H1 (cell line): ENCODE results near the gene SYT14. TPM values are rescaled to one million over a fixed set of nuclear protein-coding genes. Genes with fewer than 3 reads are reported as not detected.

Experiments
- CTCF ChIA-PET: fragments of 300-600 bp; sonication (Branson Sonifier 250); formaldehyde crosslinking; loops from one replicate; lab custom pipeline; 2021; ENCODE audit not compliant: partially characterized antibody; lab: Charles Lee
- POLR2A ChIA-PET: fragments of 300-600 bp; sonication (Branson Sonifier 250); formaldehyde crosslinking; loops from one replicate; lab custom pipeline; 2021; ENCODE audit warnings: inconsistent platforms; ENCODE audit not compliant: partially characterized antibody; lab: Charles Lee
- DNase-seq, 2 experiments: peaks; one replicate each; pipeline versions ENCODE4 v3.0.0 to v3.0.0-alpha.2; 2010 to 2022; ENCODE audit warnings: low spot score in 2 of 2, low read depth in 1 of 2, mixed read lengths in 1 of 2
- FAIRE-seq: peaks from 2 replicates; lab custom pipeline; 2011; peaks lifted over from hg19 to GRCh38; lab: Jason Lieb, UNC
- H2AFZ ChIP-seq: 2 replicates; pipeline ENCODE4 v1.8.1; 2012; ENCODE audit warnings: low read length, inconsistent platforms
- H2AK5ac ChIP-seq: 2 replicates; pipeline ENCODE4 v1.6.1; 2013; ENCODE audit warnings: low read depth, low read length
- H2BK120ac ChIP-seq: replicated peaks from 2 replicates; pipeline ENCODE3; 2013; ENCODE audit warnings: low read depth, low read length, inconsistent platforms
- H2BK12ac ChIP-seq: 2 replicates; pipeline ENCODE4 v1.6.1; 2013; ENCODE audit warnings: low read depth, low read length
- H2BK15ac ChIP-seq: 2 replicates; pipeline ENCODE4 v1.6.1; 2013; ENCODE audit warnings: low read length
- H2BK20ac ChIP-seq: 2 replicates; pipeline ENCODE4 v1.6.1; 2013; ENCODE audit warnings: low read length
- H2BK5ac ChIP-seq: 2 replicates; pipeline ENCODE4 v1.6.1; 2013; ENCODE audit warnings: low read depth, low read length
- H3K14ac ChIP-seq: 2 replicates; pipeline ENCODE4 v1.6.1; 2013; ENCODE audit warnings: inconsistent platforms; ENCODE audit not compliant: insufficient read length
- H3K18ac ChIP-seq: 2 replicates; pipeline ENCODE4 v1.6.1; 2013; ENCODE audit warnings: low read length; ENCODE audit errors: extremely low read depth
- H3K23ac ChIP-seq: 2 replicates; pipeline ENCODE4 v1.6.1; 2013; ENCODE audit warnings: inconsistent platforms; ENCODE audit not compliant: insufficient read length
- H3K23me2 ChIP-seq: 2 replicates; pipeline ENCODE4 v1.6.1; 2013; ENCODE audit warnings: low read depth, low read length
- H3K27ac ChIP-seq: 2 replicates; pipeline ENCODE4 v1.6.1; 2011; ENCODE audit warnings: low read depth, low read length, inconsistent platforms
- H3K27me3 ChIP-seq, 4 experiments: replicated peaks in 1 of 4; 1 replicate in 1 of 4; 2 replicates in 3 of 4; pipeline versions ENCODE4 v1.6.1 to v1.8.1; 2011 to 2013; ENCODE audit warnings: low read length in 3 of 4, mild to moderate bottlenecking in 3 of 4, inconsistent platforms in 2 of 4, mixed read lengths in 2 of 4, moderate library complexity in 1 of 4; ENCODE audit not compliant: control insufficient read depth in 3 of 4, insufficient read depth in 3 of 4; ENCODE audit errors: extremely low read depth in 1 of 4
- H3K36me3 ChIP-seq, 4 experiments: 2 replicates each; pipeline versions ENCODE4 v1.6.1 to v1.8.1; 2011 to 2013; ENCODE audit warnings: mild to moderate bottlenecking in 4 of 4, low read length in 3 of 4, moderate library complexity in 2 of 4, control low read depth in 1 of 4, inconsistent platforms in 1 of 4; ENCODE audit not compliant: insufficient read depth in 4 of 4, control insufficient read depth in 2 of 4
- H3K4ac ChIP-seq: replicated peaks from 2 replicates; pipeline ENCODE3; 2013; ENCODE audit warnings: low read length, low read depth, mixed read lengths, inconsistent platforms; ENCODE audit not compliant: insufficient read length
- H3K4me1 ChIP-seq, 4 experiments: replicated peaks in 1 of 4; 1 replicate in 1 of 4; 2 replicates in 3 of 4; pipeline versions ENCODE4 v1.6.1 to v1.8.1; 2011 to 2013; ENCODE audit warnings: low read length in 3 of 4, inconsistent platforms in 2 of 4, mixed read lengths in 1 of 4; ENCODE audit not compliant: insufficient read depth in 4 of 4, control insufficient read depth in 3 of 4
- H3K4me2 ChIP-seq, 2 experiments: 2 replicates each; pipeline versions ENCODE4 v1.6.1 to v1.8.1; 2011 to 2013; ENCODE audit warnings: low read depth in 2 of 2, low read length in 2 of 2, control low read depth in 1 of 2, inconsistent platforms in 1 of 2, mild to moderate bottlenecking in 1 of 2; ENCODE audit not compliant: insufficient read depth in 1 of 2
- H3K4me3 ChIP-seq, 4 experiments: fragments of 200-600, 300-600 bp in 1 of 4; sonication (generic), shearing (Covaris generic), sonication (Bioruptor Twin) in 1 of 4; 2 replicates each; pipeline versions ENCODE4 v1.5.1 to v1.8.1; 2011 to 2016; ENCODE audit warnings: low read length in 4 of 4, low read depth in 3 of 4, control low read depth in 2 of 4, inconsistent platforms in 2 of 4, mild to moderate bottlenecking in 2 of 4, mixed read lengths in 1 of 4, moderate library complexity in 1 of 4; ENCODE audit not compliant: insufficient read depth in 2 of 4; ENCODE audit errors: extremely low read depth in 1 of 4
- H3K56ac ChIP-seq: replicated peaks from 2 replicates; pipeline ENCODE3; 2013; ENCODE audit warnings: low read depth, mild to moderate bottlenecking, mixed read lengths, low read length, inconsistent platforms; ENCODE audit not compliant: insufficient read length
- H3K79me1 ChIP-seq: 2 replicates; pipeline ENCODE4 v1.6.1; 2013; ENCODE audit warnings: low read depth, low read length, control low read depth
- H3K79me2 ChIP-seq, 2 experiments: 2 replicates each; pipeline versions ENCODE4 v1.6.1 to v1.8.1; 2012 to 2013; ENCODE audit warnings: low read length in 2 of 2, mild to moderate bottlenecking in 2 of 2, inconsistent platforms in 1 of 2; ENCODE audit not compliant: insufficient read depth in 2 of 2, control insufficient read depth in 1 of 2
- H3K9ac ChIP-seq, 4 experiments: replicated peaks in 1 of 4; 1 replicate in 1 of 4; 2 replicates in 3 of 4; pipeline versions ENCODE4 v1.6.1 to v1.8.1; 2011 to 2013; ENCODE audit warnings: low read depth in 3 of 4, low read length in 3 of 4, control low read depth in 2 of 4, mild to moderate bottlenecking in 2 of 4, moderate library complexity in 2 of 4, inconsistent platforms in 1 of 4; ENCODE audit errors: extremely low read depth in 1 of 4
- H3K9me3 ChIP-seq, 2 experiments: 2 replicates each; pipeline versions ENCODE4 v1.6.1 to v1.8.1; 2012 to 2013; ENCODE audit warnings: mild to moderate bottlenecking in 2 of 2, moderate library complexity in 2 of 2, control low read depth in 1 of 2, inconsistent platforms in 1 of 2, low read depth in 1 of 2, low read length in 1 of 2, mixed read lengths in 1 of 2; ENCODE audit not compliant: insufficient read depth in 2 of 2
- H4K20me1 ChIP-seq, 2 experiments: replicated peaks in 1 of 2; 2 replicates each; pipeline versions ENCODE3 to v1.8.1; 2011 to 2013; ENCODE audit warnings: inconsistent platforms in 2 of 2, low read length in 2 of 2, mild to moderate bottlenecking in 1 of 2; ENCODE audit not compliant: insufficient read depth in 2 of 2, control insufficient read depth in 1 of 2
- H4K5ac ChIP-seq: 2 replicates; pipeline ENCODE4 v1.6.1; 2013; ENCODE audit warnings: low read length, low read depth, mixed read lengths, inconsistent platforms; ENCODE audit not compliant: insufficient read length
- H4K8ac ChIP-seq: 2 replicates; pipeline ENCODE4 v1.8.0; 2013; ENCODE audit warnings: mild to moderate bottlenecking, moderate library complexity, low read length, inconsistent platforms; ENCODE audit not compliant: insufficient read depth; ENCODE audit errors: extremely low read depth
- H4K91ac ChIP-seq: replicated peaks from 2 replicates; pipeline ENCODE3; 2013; ENCODE audit warnings: low read length, mixed read lengths, inconsistent platforms; ENCODE audit not compliant: insufficient read length
- CBX5 ChIP-seq: fragments of 300-800, 300-1000 bp; sonication (generic); IDR thresholded peaks from 2 replicates; pipeline ENCODE4 v1.7.1; 2016; ENCODE audit warnings: antibody characterized with exemption, low read length, low read depth
- EZH2 ChIP-seq: fragments of 200-600 bp; sonication (generic); IDR thresholded peaks from 2 replicates; pipeline ENCODE4 v1.7.1; 2012; ENCODE audit warnings: low read depth, mild to moderate bottlenecking, moderate library complexity, low read length, inconsistent platforms; ENCODE audit not compliant: severe bottlenecking
- GTF2F1 ChIP-seq: IDR thresholded peaks from 2 replicates; pipeline ENCODE4 v1.6.1; 2012; ENCODE audit warnings: low read depth, low read length, improper control_type of control experiment, borderline replicate concordance
- KDM4A ChIP-seq: IDR thresholded peaks from one replicate; pipeline ENCODE4 v1.7.1; 2012; ENCODE audit warnings: low read depth, mild to moderate bottlenecking, moderate library complexity, low read length, inconsistent platforms; ENCODE audit not compliant: severe bottlenecking
- POU5F1 ChIP-seq: IDR thresholded peaks from 2 replicates; pipeline ENCODE4 v1.6.1; 2011; ENCODE audit warnings: low read depth, mild to moderate bottlenecking, low read length, moderate library complexity
- RAD21 ChIP-seq, 2 experiments: IDR thresholded peaks in 1 of 2; conservative IDR thresholded peaks in 1 of 2; 2 replicates each; pipeline ENCODE4 v1.6.1; 2011; ENCODE audit warnings: low read depth in 2 of 2, low read length in 2 of 2, improper control_type of control experiment in 1 of 2, inconsistent platforms in 1 of 2, mild to moderate bottlenecking in 1 of 2, moderate library complexity in 1 of 2
- RFX5 ChIP-seq: IDR thresholded peaks from 2 replicates; pipeline ENCODE4 v1.6.1; 2011; ENCODE audit warnings: low read depth, low read length, improper control_type of control experiment, borderline replicate concordance
- SP1 ChIP-seq: IDR thresholded peaks from 2 replicates; pipeline ENCODE4 v1.6.1; 2011; ENCODE audit warnings: low read depth, low read length
- TBP ChIP-seq: IDR thresholded peaks from 2 replicates; pipeline ENCODE4 v1.6.1; 2011; ENCODE audit warnings: low read depth, low read length, improper control_type of control experiment
- ZNF274 ChIP-seq: IDR thresholded peaks from 2 replicates; pipeline ENCODE4 v1.7.0; 2012; ENCODE audit warnings: low read length, borderline replicate concordance; ENCODE audit errors: extremely low read depth
- polyA plus RNA-seq, 7 experiments: library from polyadenylated mRNA; depleted of rRNA in 3 of 7; stranded (reverse) in 5 of 7; unstranded in 2 of 7; fragments of >200 nt in 5 of 7; fragments of 200-250 nt in 2 of 7; gene quantifications; 1 replicate in 5 of 7; 2 replicates in 1 of 7; 4 replicates in 1 of 7; pipeline versions ENCODE4 v1.2.1 to v1.2.3, GENCODE V29; 2011 to 2013; ENCODE audit warnings: missing spikeins in 2 of 7, mixed read lengths in 2 of 7
- total RNA-seq: library from RNA; stranded (reverse); fragmentation: NEBNext Ultra II Directional; extraction: Animal tissue kit (Norgen Biotek cat#: 25700); gene quantifications from 2 replicates; pipeline ENCODE4 v1.2.1, GENCODE V29; 2021
- TF ChIP-seq, protein P1 (sequence below), 3 experiments: IDR thresholded peaks; 1 replicate in 2 of 3; 2 replicates in 1 of 3; pipeline versions ENCODE4 v1.5.1 to v1.6.1; 2011; ENCODE audit warnings: low read length in 3 of 3, mild to moderate bottlenecking in 3 of 3, inconsistent platforms in 2 of 3, low read depth in 1 of 3, moderate library complexity in 1 of 3; ENCODE audit not compliant: insufficient read depth in 1 of 3; ENCODE audit errors: control extremely low read depth in 1 of 3

The SYT14 gene
- total and polyA plus RNA-seq, 2 of the 8 experiments (the other 6 are each of a cell fraction or from before 2014, with no cell fraction given) = 2.3 to 18.4 TPM

- Histone ChIP-seq H2BK12ac (no peak overlapping the region), H3K14ac (no peak overlapping the region), H3K4ac (no peak overlapping the region), H2BK120ac (no peak overlapping the region), H3K56ac (no peak overlapping the region), H3K4me3 (0 out of 8 replicates have a peak overlapping the region, but pooled peaks of 1 of the 4 experiments have one; percentile 6), H3K9me3 (peaks cover 0 to 5% of the 10 kb centered on the region in 2 experiments; a peak in 3 of 4 replicates), H3K4me1 (peaks cover 0 to 9% (median 2%) of the 10 kb centered on the region in 4 experiments; a peak in 3 of 7 replicates), H3K4me2 (no peak overlapping the region), H4K5ac (peak overlapping the region; percentile 24), H3K27me3 (no peaks in the 10 kb centered on the region), H2AFZ (no peak overlapping the region), H3K36me3 (peaks cover 0 to 7% (median 0%) of the 10 kb centered on the region in 4 experiments; a peak in 2 of 8 replicates), H3K23me2 (no peaks in the 10 kb centered on the region), H4K8ac (no peak overlapping the region), H4K20me1 (no peaks in the 10 kb centered on the region), H2BK20ac (no peak overlapping the region), H3K18ac (no peak overlapping the region), H3K27ac (no peak overlapping the region), H3K79me1 (no peaks in the 10 kb centered on the region), H3K79me2 (no peaks in the 10 kb centered on the region), H2BK15ac (no peak overlapping the region), H3K9ac (no peak overlapping the region), H4K91ac (no peak overlapping the region), H2BK5ac (no peak overlapping the region), H2AK5ac (no peak overlapping the region), H3K23ac (no peak overlapping the region)
- CTCF ChIA-PET = interaction anchor here (1.2 kb wide), 1 partner anchor 334 kb away, joined by 4 read pairs; no protein-coding TSS in a partner anchor
- FAIRE-seq (no peak), DNase-seq (no peak)
- POLR2A ChIA-PET = no interaction called here
- TF ChIP-seq ZNF274 (no peak), CBX5 (no peak), POU5F1 (no peak), KDM4A (no peak), SP1 (no peak), GTF2F1 (no peak), RFX5 (no peak), RAD21 (IDR thresholded peaks at IDR 0.05 in 1 of 2, conservative IDR thresholded peaks at IDR 0.05 in 1 of 2; ENCODE audit: low read depth in 2 of 2, low read length in 2 of 2) (no peak), EZH2 (no peak), TBP (no peak)
- TF ChIP-seq, protein P1, sequence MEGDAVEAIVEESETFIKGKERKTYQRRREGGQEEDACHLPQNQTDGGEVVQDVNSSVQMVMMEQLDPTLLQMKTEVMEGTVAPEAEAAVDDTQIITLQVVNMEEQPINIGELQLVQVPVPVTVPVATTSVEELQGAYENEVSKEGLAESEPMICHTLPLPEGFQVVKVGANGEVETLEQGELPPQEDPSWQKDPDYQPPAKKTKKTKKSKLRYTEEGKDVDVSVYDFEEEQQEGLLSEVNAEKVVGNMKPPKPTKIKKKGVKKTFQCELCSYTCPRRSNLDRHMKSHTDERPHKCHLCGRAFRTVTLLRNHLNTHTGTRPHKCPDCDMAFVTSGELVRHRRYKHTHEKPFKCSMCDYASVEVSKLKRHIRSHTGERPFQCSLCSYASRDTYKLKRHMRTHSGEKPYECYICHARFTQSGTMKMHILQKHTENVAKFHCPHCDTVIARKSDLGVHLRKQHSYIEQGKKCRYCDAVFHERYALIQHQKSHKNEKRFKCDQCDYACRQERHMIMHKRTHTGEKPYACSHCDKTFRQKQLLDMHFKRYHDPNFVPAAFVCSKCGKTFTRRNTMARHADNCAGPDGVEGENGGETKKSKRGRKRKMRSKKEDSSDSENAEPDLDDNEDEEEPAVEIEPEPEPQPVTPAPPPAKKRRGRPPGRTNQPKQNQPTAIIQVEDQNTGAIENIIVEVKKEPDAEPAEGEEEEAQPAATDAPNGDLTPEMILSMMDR (IDR thresholded peaks at IDR 0.05; ENCODE audit: control extremely low read depth in 1 of 3, insufficient read depth in 1 of 3, low read depth in 1 of 3, low read length in 3 of 3) = no peak
These were observed 135.0 kb downstream of the SYT14 start for GRCh38 chr1:210072896-210073504.
